Measurements from ENCODE around the gene ZSWIM3.

Gene ZSWIM3

DNA sequence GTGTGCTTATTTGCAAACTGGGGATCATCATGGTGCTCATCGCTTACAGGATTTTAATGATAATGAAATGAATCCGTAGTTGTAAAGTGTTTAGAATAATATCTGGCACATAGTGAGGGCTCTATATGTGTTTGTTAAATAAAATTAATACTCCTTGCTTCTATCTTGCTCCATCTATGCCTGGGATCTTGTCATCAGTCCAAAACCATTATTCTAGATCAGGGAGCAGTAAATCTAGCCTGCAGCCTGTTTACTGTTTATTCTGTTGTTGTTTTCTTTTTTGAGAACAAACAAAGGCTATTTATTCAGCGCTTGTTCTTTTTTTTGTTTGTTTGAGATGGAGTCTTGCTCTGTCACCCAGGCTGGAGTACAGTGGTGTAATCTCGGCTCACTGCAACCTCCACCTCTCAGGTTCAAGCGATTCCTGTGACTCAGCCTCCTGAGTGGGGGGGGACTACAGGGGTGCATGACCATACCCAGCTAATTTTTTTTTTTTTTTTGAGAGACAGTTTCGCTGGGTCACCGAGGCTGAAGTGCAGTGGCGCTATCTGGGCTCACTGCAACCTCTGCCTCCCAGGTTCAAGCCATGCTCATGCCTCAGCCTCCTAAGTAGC lies 8.3 kb upstream of the ZSWIM3 start:
- H3K9me3 ChIP-seq (ENCODE audit: insufficient read depth, low read depth, low read length) = no peaks in the 10 kb centered on the region
- H2AFZ ChIP-seq (ENCODE audit: low read length) = no peak overlapping the region
- H3F3A ChIP-seq (ENCODE audit: low read depth) = no peaks in the 10 kb centered on the region
- H3K9me2 ChIP-seq (replicated peaks; ENCODE audit: low read depth, low read length) = no peaks in the 10 kb centered on the region
- peaks cover 9% of the 10 kb centered on the region; the same call in 1 of the 2 replicates for H3K36me3 ChIP-seq (ENCODE audit: insufficient read depth, low read length)
- H4K20me1 ChIP-seq (ENCODE audit: insufficient read depth, low read length, poor library complexity, severe bottlenecking) = no peaks in the 10 kb centered on the region
- no peaks in the 10 kb centered on the region for H3K79me2 ChIP-seq (ENCODE audit: insufficient read depth, low read length)
- no peaks in the 10 kb centered on the region for H3K27me3 ChIP-seq (ENCODE audit: insufficient read depth, low read length, poor library complexity, severe bottlenecking)
- no peak overlapping the region for H3K4me2 ChIP-seq (ENCODE audit: low read depth, low read length, poor library complexity, severe bottlenecking)
- no peaks in the 10 kb centered on the region for H3K4me1 ChIP-seq (ENCODE audit: insufficient read depth, low read length, poor library complexity, severe bottlenecking)
- no peak overlapping the region for H3K9ac ChIP-seq (ENCODE audit: low read depth, low read length, poor library complexity, severe bottlenecking)
- TF ChIP-seq CTCF (conservative IDR thresholded peaks at IDR 0.05; ENCODE audit: low read length) = no peak
- no peak for TF ChIP-seq EZH2phosphoT487 (IDR thresholded peaks at IDR 0.05; ENCODE audit: borderline replicate concordance)
- H3K4me3 ChIP-seq (ENCODE audit: low read length, poor library complexity, severe bottlenecking) = no peak overlapping the region

DNA sequence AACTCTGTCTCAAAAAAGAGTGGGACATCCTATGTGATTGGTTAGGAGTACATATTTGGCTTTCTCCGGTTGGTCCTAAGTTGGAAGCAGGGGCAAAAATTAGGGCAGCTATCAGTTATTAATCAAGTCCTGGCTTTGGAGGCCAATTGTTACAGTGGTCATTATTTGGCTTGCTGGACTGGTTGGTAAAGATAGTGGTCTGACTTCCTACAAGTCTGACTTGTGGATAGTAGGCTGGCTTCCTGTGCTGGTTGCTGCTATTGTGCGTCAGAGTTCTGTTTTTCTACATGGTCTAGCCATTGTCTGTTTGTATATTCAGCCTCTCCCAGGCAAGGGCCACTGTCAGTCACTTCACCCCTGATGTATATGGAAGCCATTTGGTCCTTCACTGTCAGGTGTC lies 7.2 kb upstream of the ZSWIM3 start:
- Histone ChIP-seq H3F3A (ENCODE audit: low read depth) (no peaks in the 10 kb centered on the region), H2AFZ (ENCODE audit: low read length) (no peak overlapping the region), H3K27me3 (ENCODE audit: insufficient read depth, low read length, poor library complexity, severe bottlenecking) (no peaks in the 10 kb centered on the region), H3K9me2 (replicated peaks; ENCODE audit: low read depth, low read length) (no peaks in the 10 kb centered on the region), H3K79me2 (ENCODE audit: insufficient read depth, low read length) (peaks cover 9% of the 10 kb centered on the region; the same call in 1 of the 2 replicates), H3K9me3 (ENCODE audit: insufficient read depth, low read depth, low read length) (no peaks in the 10 kb centered on the region), H3K4me3 (ENCODE audit: low read length, poor library complexity, severe bottlenecking) (no peak overlapping the region), H3K36me3 (ENCODE audit: insufficient read depth, low read length) (peaks cover 8% of the 10 kb centered on the region; the same call in 1 of the 2 replicates), H3K9ac (ENCODE audit: low read depth, low read length, poor library complexity, severe bottlenecking) (no peak overlapping the region), H3K4me2 (ENCODE audit: low read depth, low read length, poor library complexity, severe bottlenecking) (no peak overlapping the region), H3K4me1 (ENCODE audit: insufficient read depth, low read length, poor library complexity, severe bottlenecking) (peaks cover 7% of the 10 kb centered on the region), H4K20me1 (ENCODE audit: insufficient read depth, low read length, poor library complexity, severe bottlenecking) (no peaks in the 10 kb centered on the region)
- TF ChIP-seq EZH2phosphoT487 (IDR thresholded peaks at IDR 0.05; ENCODE audit: borderline replicate concordance) (no peak), CTCF (conservative IDR thresholded peaks at IDR 0.05; ENCODE audit: low read length) (no peak)

DNA sequence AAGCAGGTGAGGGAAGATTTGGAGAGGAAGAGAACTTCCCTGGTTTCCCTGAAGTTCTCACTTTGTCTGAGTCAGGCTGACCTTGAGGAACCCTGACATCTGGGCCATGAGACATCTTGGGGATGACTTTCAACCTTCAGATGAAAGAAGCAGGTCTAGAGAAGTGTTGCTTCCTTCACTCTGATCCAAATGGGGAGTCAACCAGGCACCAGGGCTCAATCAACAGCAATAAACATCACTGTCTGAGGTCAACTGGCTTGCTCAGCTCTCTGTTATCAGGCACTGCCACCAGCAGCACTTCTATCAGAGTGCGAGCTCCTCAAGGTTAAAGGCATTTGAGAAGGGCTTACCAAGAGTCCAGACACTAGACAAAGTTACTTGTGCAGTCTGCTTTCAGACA lies 6.5 kb upstream of the ZSWIM3 start:
- Histone ChIP-seq H3K9me3 (ENCODE audit: insufficient read depth, low read depth, low read length) (no peaks in the 10 kb centered on the region), H3K27me3 (ENCODE audit: insufficient read depth, low read length, poor library complexity, severe bottlenecking) (no peaks in the 10 kb centered on the region), H3K36me3 (ENCODE audit: insufficient read depth, low read length) (peaks cover 3% of the 10 kb centered on the region; the same call in 1 of the 2 replicates), H3K4me1 (ENCODE audit: insufficient read depth, low read length, poor library complexity, severe bottlenecking) (peaks cover 11% of the 10 kb centered on the region), H4K20me1 (ENCODE audit: insufficient read depth, low read length, poor library complexity, severe bottlenecking) (no peaks in the 10 kb centered on the region), H3K9ac (ENCODE audit: low read depth, low read length, poor library complexity, severe bottlenecking) (no peak overlapping the region), H3K4me2 (ENCODE audit: low read depth, low read length, poor library complexity, severe bottlenecking) (no peak overlapping the region), H3K79me2 (ENCODE audit: insufficient read depth, low read length) (peaks cover 12% of the 10 kb centered on the region; the same call in 1 of the 2 replicates), H3F3A (ENCODE audit: low read depth) (no peaks in the 10 kb centered on the region), H3K4me3 (ENCODE audit: low read length, poor library complexity, severe bottlenecking) (no peak overlapping the region), H2AFZ (ENCODE audit: low read length) (no peak overlapping the region), H3K9me2 (replicated peaks; ENCODE audit: low read depth, low read length) (no peaks in the 10 kb centered on the region)
- TF ChIP-seq EZH2phosphoT487 (IDR thresholded peaks at IDR 0.05; ENCODE audit: borderline replicate concordance) (no peak), CTCF (conservative IDR thresholded peaks at IDR 0.05; ENCODE audit: low read length) (no peak)
